ENCODE results near the gene PLA2G4A.

- TF ChIP-seq CTCF (IDR thresholded peaks at IDR 0.05) (no peak), POLR2AphosphoS5 (IDR thresholded peaks at IDR 0.05) (no peak), EP300 (IDR thresholded peaks at IDR 0.05) (no peak)
Observed at GRCh38 chr1:186953876-186954275, 125.1 kb downstream of the PLA2G4A start.

Data from sigmoid colon (tissue), 4 donors.